ENCODE results near the gene TUBG1.

TUBG1 gene

DNA sequence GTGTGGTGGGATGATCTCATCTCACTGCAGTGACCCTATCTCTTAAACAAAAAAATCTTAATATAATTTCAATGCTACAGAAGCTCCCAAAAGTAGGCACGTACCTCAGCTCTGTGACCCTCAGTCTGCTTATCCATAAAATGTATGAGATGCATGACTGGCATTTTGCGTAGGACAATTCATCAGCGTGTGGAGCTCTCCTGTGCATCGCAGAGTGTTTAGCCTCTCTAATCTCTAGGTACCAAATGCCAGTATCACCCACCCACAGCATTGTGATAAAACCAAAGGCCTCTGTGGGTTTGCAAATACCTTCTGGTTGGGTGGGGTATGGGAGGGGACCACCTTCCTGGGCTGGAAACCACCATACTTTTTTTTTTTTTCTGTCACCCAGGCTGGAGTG is 30.6 kb downstream of the TUBG1 start:
- in situ Hi-C loops (cut with MboI; ENCODE audit: low pct_unique_long_range_greater_than_20kb, low sequenced_read_pairs, unreplicated experiment) = no loop called here
- no peak for DNase-seq (ENCODE audit: low spot score)
- TF ChIP-seq CTCF (IDR thresholded peaks at IDR 0.05; ENCODE audit: extremely low read depth, insufficient read depth, missing control alignments) = no peak

GRCh38 chr17:42642336-42642735 is 32.9 kb downstream of the TUBG1 start:
- in situ Hi-C loops (cut with MboI; ENCODE audit: low pct_unique_long_range_greater_than_20kb, low sequenced_read_pairs, unreplicated experiment) = no loop called here
- TF ChIP-seq CTCF (IDR thresholded peaks at IDR 0.05; ENCODE audit: extremely low read depth, insufficient read depth, missing control alignments) = no peak
- DNase-seq (ENCODE audit: low spot score) = no peak

DNA sequence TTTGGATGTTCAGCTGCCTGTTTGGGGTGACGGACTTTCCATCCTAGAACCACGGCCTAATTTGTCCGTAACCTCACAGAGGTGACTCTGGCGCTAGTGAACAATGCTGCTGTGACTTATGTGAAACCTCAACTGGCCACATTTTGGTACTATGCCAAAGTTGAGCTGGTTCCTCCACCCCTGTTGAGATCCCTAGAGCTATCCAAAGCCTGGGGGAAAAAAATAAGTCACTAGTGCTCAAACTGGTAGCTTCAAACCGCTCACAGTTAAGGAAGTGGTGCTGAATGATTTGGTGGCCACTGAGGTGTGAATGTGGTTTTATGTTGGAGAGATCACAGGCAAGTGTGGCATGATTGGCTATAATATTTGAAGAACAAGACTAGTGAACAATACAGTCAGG is 38.3 kb downstream of the TUBG1 start:
- no peak for DNase-seq (ENCODE audit: low spot score)
- TF ChIP-seq CTCF (IDR thresholded peaks at IDR 0.05; ENCODE audit: extremely low read depth, insufficient read depth, missing control alignments) = no peak
- in situ Hi-C loops (cut with MboI; ENCODE audit: low pct_unique_long_range_greater_than_20kb, low sequenced_read_pairs, unreplicated experiment) = no loop called here

DNA sequence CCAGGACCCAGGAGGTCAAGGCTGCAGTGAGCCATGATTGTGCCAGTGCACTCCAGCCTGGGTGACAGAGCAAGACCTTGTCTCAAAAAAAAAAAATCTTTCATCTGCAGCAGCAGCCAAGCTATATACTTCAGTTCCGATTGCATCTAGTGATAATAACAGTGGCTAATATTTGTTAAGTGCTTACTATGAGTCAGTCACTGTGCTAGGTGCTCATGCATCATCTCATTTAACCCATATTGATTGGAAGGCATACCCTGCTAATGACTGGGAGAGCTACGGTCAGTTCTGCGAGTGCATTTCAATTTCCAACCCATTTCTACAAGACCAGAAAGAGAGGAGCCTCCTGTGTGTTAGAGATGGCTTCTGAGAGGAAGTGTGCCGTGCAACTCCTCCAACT is 41.9 kb downstream of the TUBG1 start:
- DNase-seq (ENCODE audit: low spot score) = no peak
- in situ Hi-C loops (cut with MboI; ENCODE audit: low pct_unique_long_range_greater_than_20kb, low sequenced_read_pairs, unreplicated experiment) = no loop called here
- no peak for TF ChIP-seq CTCF (IDR thresholded peaks at IDR 0.05; ENCODE audit: extremely low read depth, insufficient read depth, missing control alignments)

- in situ Hi-C loops (cut with MboI; ENCODE audit: low pct_unique_long_range_greater_than_20kb, low sequenced_read_pairs, unreplicated experiment) = no loop called here
- no peak for TF ChIP-seq CTCF (IDR thresholded peaks at IDR 0.05; ENCODE audit: extremely low read depth, insufficient read depth, missing control alignments)
- DNase-seq (ENCODE audit: low spot score) = no peak
Measured at GRCh38 chr17:42653179-42654124, 44.0 kb downstream of the TUBG1 start.

DNA sequence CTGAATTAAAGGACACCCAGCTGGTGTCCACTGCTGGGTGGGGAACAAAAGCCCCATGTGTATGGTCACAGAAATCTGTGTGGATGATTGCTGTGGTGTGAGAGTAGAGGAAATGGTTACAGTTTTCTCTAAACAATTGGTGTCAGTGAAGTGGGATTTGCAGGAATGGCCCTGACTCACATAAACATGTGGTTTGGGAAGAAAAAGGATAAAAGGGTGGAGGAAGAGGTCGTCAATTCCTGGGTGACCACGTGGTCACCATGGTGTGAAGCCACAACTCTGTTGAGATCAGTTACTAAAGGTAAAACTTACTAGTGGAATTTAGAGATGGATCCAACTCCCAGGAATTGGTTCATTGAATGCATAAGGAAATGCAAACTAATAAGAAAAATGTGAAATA is 46.0 kb downstream of the TUBG1 start:
- no peak for TF ChIP-seq CTCF (IDR thresholded peaks at IDR 0.05; ENCODE audit: extremely low read depth, insufficient read depth, missing control alignments)
- in situ Hi-C loops (cut with MboI; ENCODE audit: low pct_unique_long_range_greater_than_20kb, low sequenced_read_pairs, unreplicated experiment) = no loop called here
- DNase-seq (ENCODE audit: low spot score) = no peak
